Smooth muscle cell (in vitro differentiated cells): Measurements from ENCODE around the gene KIFBP. TPM values are rescaled to one million over a fixed set of nuclear protein-coding genes. Genes with fewer than 3 reads are reported as not detected.

ENCODE experiments used
- DNase-seq: peaks from one replicate; lab custom pipeline; 2025; ENCODE audit not compliant: unreplicated experiment; lab: John Stamatoyannopoulos, UW
- H2AFZ ChIP-seq: fragments of 200-600 bp; sonication (generic); 2 replicates; pipeline ENCODE4 v1.6.0; 2016; ENCODE audit warnings: antibody characterized with exemption, low read depth, mild to moderate bottlenecking
- H3F3A ChIP-seq: fragments of 200-600 bp; sonication (generic); 2 replicates; pipeline ENCODE4 v1.6.0; 2017; ENCODE audit warnings: antibody characterized with exemption, low read depth
- H3K27ac ChIP-seq: fragments of 200-600 bp; sonication (generic); 2 replicates; pipeline ENCODE4 v1.5.1; 2016; ENCODE audit warnings: low read depth, mild to moderate bottlenecking
- H3K27me3 ChIP-seq: fragments of 200-600 bp; sonication (generic); 2 replicates; pipeline ENCODE4 v1.6.1; 2016; ENCODE audit warnings: low read depth, mild to moderate bottlenecking
- H3K36me3 ChIP-seq: fragments of 200-600 bp; sonication (generic); 2 replicates; pipeline ENCODE4 v1.5.1; 2016; ENCODE audit warnings: low read depth
- H3K4me1 ChIP-seq: fragments of 200-600 bp; sonication (generic); 2 replicates; pipeline ENCODE4 v1.5.1; 2016; ENCODE audit warnings: low read depth
- H3K4me2 ChIP-seq: fragments of 200-600 bp; sonication (generic); 2 replicates; pipeline ENCODE4 v1.6.0; 2016; ENCODE audit warnings: mild to moderate bottlenecking
- H3K4me3 ChIP-seq: fragments of 200-600 bp; sonication (generic); 2 replicates; pipeline ENCODE4 v1.5.1; 2016; ENCODE audit warnings: mild to moderate bottlenecking
- H3K79me2 ChIP-seq: fragments of 200-600 bp; sonication (generic); 2 replicates; pipeline ENCODE4 v1.6.0; 2016; ENCODE audit warnings: low read depth, mild to moderate bottlenecking
- H3K9ac ChIP-seq: fragments of 200-600 bp; sonication (generic); 2 replicates; pipeline ENCODE4 v1.6.0; 2016; ENCODE audit warnings: low read depth
- H3K9me3 ChIP-seq: fragments of 200-600 bp; sonication (generic); replicated peaks from 2 replicates; pipeline ENCODE4 v1.5.1; 2016; ENCODE audit warnings: low read depth
- H4K20me1 ChIP-seq: fragments of 200-600 bp; sonication (generic); 2 replicates; pipeline ENCODE4 v1.6.0; 2016; ENCODE audit warnings: low read depth
- CTCF ChIP-seq: fragments of 200-600 bp; sonication (generic); IDR thresholded peaks from 2 replicates; pipeline ENCODE4 v1.5.1; 2017; ENCODE audit warnings: borderline replicate concordance, mild to moderate bottlenecking, antibody characterized with exemption; ENCODE audit not compliant: insufficient read depth, poor library complexity, severe bottlenecking
- WGBS: methylation state at CpG from one replicate; pipeline ENCODE4 v1.1.7; 2016; ENCODE audit warnings: low lambda C conversion rate; 5-methylcytosine and 5-hydroxymethylcytosine counted together
- polyA plus RNA-seq: library from polyadenylated mRNA; unstranded; fragments of >200 nt; fragmentation: Nextera tagmentation; extraction: Ambion mirVana; gene quantifications from 2 replicates; pipeline ENCODE4 v1.2.1, GENCODE V29; 2016
- total RNA-seq: library from RNA; depleted of rRNA; stranded (reverse); fragments of >200 nt; gene quantifications from 2 replicates; pipeline ENCODE4 v1.2.3, GENCODE V29; 2014

KIFBP gene
- total and polyA plus RNA-seq, 2 experiments from 2014 or later, result 37.6 to 55.1 TPM

GRCh38 chr10:69051710-69052487 lies 63.3 kb downstream of the KIFBP start:
- Histone ChIP-seq H3K4me3 (no peak overlapping the region), H3K36me3 (no peaks in the 10 kb centered on the region), H3K9me3 (no peaks in the 10 kb centered on the region), H3K79me2 (no peaks in the 10 kb centered on the region), H3K9ac (no peak overlapping the region), H4K20me1 (no peaks in the 10 kb centered on the region), H3K4me1 (no peaks in the 10 kb centered on the region), H3F3A (no peaks in the 10 kb centered on the region), H3K4me2 (no peak overlapping the region), H3K27ac (no peak overlapping the region), H2AFZ (no peak overlapping the region), H3K27me3 (no peaks in the 10 kb centered on the region)
- TF ChIP-seq CTCF, result no peak
- WGBS, result 82% methylated on average over 10 of the region's 10 CpGs
- no peak for DNase-seq

GRCh38 chr10:69052736-69053135 lies 64.1 kb downstream of the KIFBP start:
- no peaks in the 10 kb centered on the region for H3K4me1 ChIP-seq
- no peaks in the 10 kb centered on the region for H3F3A ChIP-seq
- no peak for TF ChIP-seq CTCF
- no peak overlapping the region for H3K27ac ChIP-seq
- H3K27me3 ChIP-seq, result no peaks in the 10 kb centered on the region
- no peak overlapping the region for H3K4me3 ChIP-seq
- no peak overlapping the region for H3K9ac ChIP-seq
- H3K4me2 ChIP-seq, result no peak overlapping the region
- no peaks in the 10 kb centered on the region for H3K36me3 ChIP-seq
- 78% methylated on average over 6 of the region's 6 CpGs for WGBS
- DNase-seq, result no peak
- H4K20me1 ChIP-seq, result no peaks in the 10 kb centered on the region
- H2AFZ ChIP-seq, result no peak overlapping the region
- H3K9me3 ChIP-seq, result no peaks in the 10 kb centered on the region
- H3K79me2 ChIP-seq, result no peaks in the 10 kb centered on the region

GRCh38 chr10:69055241-69055640 lies 66.6 kb downstream of the KIFBP start:
- Histone ChIP-seq H2AFZ (no peak overlapping the region), H3K27me3 (no peaks in the 10 kb centered on the region), H3K4me3 (no peak overlapping the region), H3K27ac (no peak overlapping the region), H4K20me1 (no peaks in the 10 kb centered on the region), H3K9ac (no peak overlapping the region), H3F3A (no peaks in the 10 kb centered on the region), H3K4me1 (no peaks in the 10 kb centered on the region), H3K36me3 (no peaks in the 10 kb centered on the region), H3K9me3 (no peaks in the 10 kb centered on the region), H3K79me2 (no peaks in the 10 kb centered on the region), H3K4me2 (no peak overlapping the region)
- TF ChIP-seq CTCF, result no peak
- WGBS, result 86% methylated on average over 2 of the region's 2 CpGs
- DNase-seq, result no peak

GRCh38 chr10:69056129-69056528 lies 67.5 kb downstream of the KIFBP start:
- no peaks in the 10 kb centered on the region for H3K79me2 ChIP-seq
- no peak overlapping the region for H3K4me3 ChIP-seq
- no peak for TF ChIP-seq CTCF
- no peaks in the 10 kb centered on the region for H3K4me1 ChIP-seq
- no peak for DNase-seq
- no peaks in the 10 kb centered on the region for H4K20me1 ChIP-seq
- H3K27me3 ChIP-seq, result no peaks in the 10 kb centered on the region
- no peak overlapping the region for H3K9ac ChIP-seq
- 87% methylated on average over 7 of the region's 7 CpGs for WGBS
- no peak overlapping the region for H3K4me2 ChIP-seq
- no peak overlapping the region for H3K27ac ChIP-seq
- H2AFZ ChIP-seq, result no peak overlapping the region
- H3K36me3 ChIP-seq, result no peaks in the 10 kb centered on the region
- no peaks in the 10 kb centered on the region for H3K9me3 ChIP-seq
- no peaks in the 10 kb centered on the region for H3F3A ChIP-seq
